GM20431 (cell line): ENCODE results near the gene PRR20B.
"Not testable (repeated sequence)": the region's sequence is repeated elsewhere in the genome, so short reads cannot be mapped to it uniquely, and the experiment has no call there.

ENCODE experiments used
- in situ Hi-C: fragments of 300-500 bp; cut with MseI, MboI; formaldehyde crosslinking; loops from one replicate; pipeline ENCODE4 v1.15.0; 2020; ENCODE audit warnings: low sequenced_read_pairs; ENCODE audit not compliant: unreplicated experiment

Gene PRR20B

DNA sequence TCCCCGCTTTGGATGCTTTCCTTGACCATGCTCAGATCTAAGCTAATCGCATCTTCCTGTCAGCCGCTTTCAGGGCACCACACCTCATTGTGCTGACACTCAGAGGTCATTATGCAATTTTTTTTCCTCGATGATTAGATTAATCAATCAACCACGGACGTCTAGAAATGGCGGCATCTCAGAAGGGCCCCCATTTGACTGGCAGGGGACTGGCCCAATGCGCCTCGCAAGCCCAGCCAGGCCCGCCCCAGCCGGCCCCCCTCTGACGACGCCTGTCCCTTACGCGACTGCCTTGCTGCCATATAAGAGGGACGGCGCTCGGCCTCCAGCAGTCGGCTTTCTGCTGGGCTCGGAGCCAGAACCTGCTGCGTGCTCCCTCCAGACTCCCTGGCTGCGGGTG, at the start of gene PRR20B:
Gene PRR20B, plus strand, starts transcription at position 301 of the 400 bp plus-strand sequence. CDS start 387 bp downstream, outside the sequence.
- in situ Hi-C loops, result not testable (repeated sequence)

DNA sequence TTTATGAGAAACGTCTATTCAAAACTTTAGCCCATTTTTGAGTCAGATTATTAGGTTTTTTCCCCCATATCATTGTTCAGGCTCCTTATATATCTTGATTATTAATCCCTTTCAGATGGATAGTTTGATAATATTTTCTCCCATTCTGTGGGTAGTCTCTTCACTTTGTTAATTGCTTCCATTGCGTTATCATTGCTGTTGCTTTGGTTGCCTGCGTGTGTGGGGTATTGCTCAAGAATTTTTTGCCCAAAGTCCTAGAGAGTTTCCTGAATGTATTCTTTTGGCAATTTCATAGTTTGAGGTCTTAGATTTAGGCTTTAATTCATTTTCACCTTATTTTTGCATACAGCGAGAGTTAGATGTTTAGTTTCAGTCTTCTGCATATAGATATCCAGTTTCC, 32.3 kb upstream of the PRR20B start:
- in situ Hi-C loops, result no loop called here

DNA sequence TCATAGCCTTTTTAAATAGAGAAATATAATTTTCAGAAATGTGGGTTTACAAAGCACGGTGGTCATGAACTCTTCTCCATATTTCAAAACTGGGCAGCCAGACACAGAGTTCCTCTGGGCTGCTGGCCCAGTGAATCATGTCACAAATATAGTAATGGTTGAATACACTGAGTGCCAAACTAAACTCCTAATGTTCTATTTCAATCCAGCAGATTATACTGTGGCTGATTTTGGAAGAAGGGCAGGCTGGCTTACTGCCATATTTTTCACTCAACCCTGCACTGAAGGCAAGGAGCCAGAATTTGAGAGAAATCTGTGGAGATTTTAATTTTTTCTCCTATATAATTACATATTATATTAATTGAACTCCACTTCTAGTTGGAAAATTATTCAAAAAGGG, 23.6 kb upstream of the PRR20B start:
- in situ Hi-C loops, result no loop called here

DNA sequence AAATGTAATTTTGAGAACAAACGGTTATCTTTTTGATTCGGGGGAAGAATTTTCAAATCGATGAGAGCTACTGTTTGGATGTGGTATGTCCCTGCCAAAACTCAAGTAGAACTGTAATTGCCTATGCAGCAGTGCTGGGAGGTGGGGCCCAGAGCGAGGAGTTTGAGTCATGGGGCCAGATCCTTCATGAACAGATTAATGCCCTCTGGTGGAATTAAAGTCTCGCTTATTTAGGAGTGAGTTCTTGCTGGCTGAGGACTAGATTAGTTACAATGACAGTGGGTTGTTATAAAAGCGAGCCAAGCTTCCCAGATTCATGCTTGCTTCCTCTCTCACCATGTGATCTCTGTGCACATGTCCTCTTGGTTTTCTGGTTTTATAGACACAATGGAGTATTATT, 18.4 kb upstream of the PRR20B start:
- in situ Hi-C loops, result no loop called here

DNA sequence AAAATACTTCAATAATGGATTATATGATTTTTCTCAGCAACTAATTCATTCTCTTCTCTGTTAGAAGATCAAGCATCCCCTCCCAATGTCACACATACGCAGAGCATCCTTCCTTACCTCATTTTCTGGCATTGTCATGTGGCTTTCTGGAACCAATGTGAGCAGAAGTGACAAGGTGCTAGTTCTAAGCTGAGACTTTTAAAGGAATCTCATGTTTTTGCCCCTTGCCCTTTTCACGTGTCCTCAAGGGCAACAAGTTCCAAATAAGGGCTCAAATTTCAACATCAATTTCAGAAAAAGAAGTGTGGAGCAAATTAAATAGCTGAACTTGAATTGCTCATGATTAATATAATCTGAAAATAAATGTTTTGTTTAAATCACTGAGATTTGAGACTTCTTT, 11.2 kb upstream of the PRR20B start:
- in situ Hi-C loops, result no loop called here

DNA sequence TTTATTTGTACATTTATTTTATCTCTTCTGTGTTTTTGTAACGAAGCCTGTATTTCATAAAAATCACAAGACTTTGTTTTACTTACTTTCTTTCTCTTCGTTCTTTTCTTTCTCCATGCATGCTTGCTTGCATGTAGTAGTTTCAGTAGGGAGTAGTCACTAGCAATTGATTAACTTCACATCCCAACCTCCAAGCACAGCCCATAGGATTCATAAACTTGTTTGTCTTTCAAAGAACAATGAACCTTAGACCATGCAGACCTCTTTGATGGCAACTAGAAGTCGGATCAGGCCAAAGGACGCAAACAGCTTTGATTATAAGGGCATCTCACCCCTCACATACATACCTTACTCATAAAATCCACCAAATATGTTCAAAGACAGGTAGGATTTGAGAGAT, 9.7 kb upstream of the PRR20B start:
- in situ Hi-C loops, result no loop called here

DNA sequence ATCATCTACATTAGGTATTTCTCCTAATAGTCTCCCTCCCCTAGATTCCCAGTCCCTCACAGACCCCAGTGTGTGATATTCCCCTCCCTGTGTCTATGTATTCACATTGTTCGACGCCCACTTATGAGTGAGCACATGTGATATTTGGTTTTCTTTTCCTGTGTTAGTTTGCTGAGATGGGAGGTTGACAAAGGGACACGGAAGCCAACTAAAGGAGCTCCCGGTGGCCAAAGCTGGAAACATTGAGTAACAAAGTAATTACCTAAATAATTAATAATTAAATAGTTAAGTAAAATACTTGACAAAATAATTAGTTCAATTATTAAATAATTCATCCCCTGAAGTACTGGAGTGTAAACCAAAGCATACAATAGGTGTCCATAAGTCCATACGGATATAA, 8.3 kb upstream of the PRR20B start:
- in situ Hi-C loops, result no loop called here

DNA sequence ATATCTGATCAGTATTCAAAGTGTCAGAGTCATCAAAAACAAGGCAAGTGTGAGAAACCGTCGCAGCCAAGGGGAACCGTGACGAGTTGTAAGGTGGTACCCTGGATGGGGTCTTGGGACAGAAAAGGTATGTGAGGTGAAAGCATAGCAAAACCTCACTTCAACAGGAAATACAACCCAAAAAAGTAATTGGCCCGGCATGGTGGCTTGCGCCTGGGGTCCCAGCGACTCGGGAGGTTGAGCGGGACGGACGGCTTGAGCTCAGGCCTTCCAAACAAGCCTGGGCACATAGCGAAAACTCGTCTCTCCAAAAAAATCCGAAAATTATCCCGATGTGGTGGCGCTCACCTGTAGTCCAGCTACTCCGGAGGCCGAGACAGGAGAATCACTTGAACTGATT, 7.5 kb upstream of the PRR20B start:
- in situ Hi-C loops, result not testable (repeated sequence)

DNA sequence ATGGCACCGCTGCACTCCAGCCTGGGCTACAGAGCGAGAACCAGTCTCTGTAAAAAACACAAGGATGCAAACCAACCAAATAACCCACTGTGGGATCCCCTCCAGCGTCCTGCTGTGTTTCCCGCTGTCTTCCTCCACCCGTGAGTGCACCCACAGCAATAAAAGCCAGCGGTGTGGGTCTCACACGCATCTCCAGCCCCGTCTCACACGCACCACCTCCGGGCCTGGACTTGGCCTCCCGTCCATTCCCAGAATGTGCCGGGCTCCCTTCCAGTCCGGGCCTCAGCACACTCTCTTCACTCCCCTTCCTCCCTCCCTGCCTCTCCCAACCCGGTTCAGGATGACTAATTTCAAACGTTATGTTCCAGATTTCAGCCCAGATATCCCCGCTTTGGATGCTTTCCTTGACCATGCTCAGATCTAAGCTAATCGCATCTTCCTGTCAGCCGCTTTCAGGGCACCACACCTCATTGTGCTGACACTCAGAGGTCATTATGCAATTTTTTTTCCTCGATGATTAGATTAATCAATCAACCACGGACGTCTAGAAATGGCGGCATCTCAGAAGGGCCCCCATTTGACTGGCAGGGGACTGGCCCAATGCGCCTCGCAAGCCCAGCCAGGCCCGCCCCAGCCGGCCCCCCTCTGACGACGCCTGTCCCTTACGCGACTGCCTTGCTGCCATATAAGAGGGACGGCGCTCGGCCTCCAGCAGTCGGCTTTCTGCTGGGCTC, 6.9 kb upstream of the PRR20B start, which contains the start of gene PRR20A:
Gene PRR20A, plus strand, starts transcription at position 684 of the 734 bp plus-strand sequence. CDS start 387 bp downstream, outside the sequence.
- in situ Hi-C loops, result not testable (repeated sequence)

DNA sequence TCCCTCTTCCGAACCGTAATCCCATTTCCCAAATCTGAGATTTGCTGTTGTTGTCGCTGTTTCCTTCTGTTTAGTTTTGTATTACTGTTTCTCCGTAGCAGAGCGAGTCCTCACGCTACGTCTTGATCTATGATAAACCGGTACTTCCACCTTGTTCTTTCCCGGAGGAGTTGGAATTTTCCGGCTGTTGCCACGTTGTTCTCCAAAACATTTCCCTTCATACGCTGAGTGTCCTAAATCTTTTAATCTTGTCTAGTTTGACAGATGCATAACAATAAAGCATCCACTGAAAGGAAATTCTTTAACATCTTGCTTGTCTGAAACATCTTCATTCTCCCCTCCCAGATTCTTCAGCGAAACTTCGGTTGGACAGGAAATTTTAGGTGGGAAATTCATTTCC, 818 bp downstream of the PRR20B start:
- in situ Hi-C loops, result not testable (repeated sequence)

DNA sequence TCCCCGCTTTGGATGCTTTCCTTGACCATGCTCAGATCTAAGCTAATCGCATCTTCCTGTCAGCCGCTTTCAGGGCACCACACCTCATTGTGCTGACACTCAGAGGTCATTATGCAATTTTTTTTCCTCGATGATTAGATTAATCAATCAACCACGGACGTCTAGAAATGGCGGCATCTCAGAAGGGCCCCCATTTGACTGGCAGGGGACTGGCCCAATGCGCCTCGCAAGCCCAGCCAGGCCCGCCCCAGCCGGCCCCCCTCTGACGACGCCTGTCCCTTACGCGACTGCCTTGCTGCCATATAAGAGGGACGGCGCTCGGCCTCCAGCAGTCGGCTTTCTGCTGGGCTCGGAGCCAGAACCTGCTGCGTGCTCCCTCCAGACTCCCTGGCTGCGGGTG, 6.5 kb downstream of the PRR20B start, which contains the start of gene PRR20C:
Gene PRR20C, plus strand, starts transcription at position 301 of the 400 bp plus-strand sequence. CDS start 387 bp downstream, outside the sequence.
- in situ Hi-C loops, result not testable (repeated sequence)

DNA sequence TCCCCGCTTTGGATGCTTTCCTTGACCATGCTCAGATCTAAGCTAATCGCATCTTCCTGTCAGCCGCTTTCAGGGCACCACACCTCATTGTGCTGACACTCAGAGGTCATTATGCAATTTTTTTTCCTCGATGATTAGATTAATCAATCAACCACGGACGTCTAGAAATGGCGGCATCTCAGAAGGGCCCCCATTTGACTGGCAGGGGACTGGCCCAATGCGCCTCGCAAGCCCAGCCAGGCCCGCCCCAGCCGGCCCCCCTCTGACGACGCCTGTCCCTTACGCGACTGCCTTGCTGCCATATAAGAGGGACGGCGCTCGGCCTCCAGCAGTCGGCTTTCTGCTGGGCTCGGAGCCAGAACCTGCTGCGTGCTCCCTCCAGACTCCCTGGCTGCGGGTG, 13.0 kb downstream of the PRR20B start, which contains the start of gene PRR20D:
Gene PRR20D, plus strand, starts transcription at position 301 of the 400 bp plus-strand sequence. CDS start 387 bp downstream, outside the sequence.
- in situ Hi-C loops, result not testable (repeated sequence)

DNA sequence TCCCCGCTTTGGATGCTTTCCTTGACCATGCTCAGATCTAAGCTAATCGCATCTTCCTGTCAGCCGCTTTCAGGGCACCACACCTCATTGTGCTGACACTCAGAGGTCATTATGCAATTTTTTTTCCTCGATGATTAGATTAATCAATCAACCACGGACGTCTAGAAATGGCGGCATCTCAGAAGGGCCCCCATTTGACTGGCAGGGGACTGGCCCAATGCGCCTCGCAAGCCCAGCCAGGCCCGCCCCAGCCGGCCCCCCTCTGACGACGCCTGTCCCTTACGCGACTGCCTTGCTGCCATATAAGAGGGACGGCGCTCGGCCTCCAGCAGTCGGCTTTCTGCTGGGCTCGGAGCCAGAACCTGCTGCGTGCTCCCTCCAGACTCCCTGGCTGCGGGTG, 19.6 kb downstream of the PRR20B start, which contains the start of gene PRR20E:
Gene PRR20E, plus strand, starts transcription at position 301 of the 400 bp plus-strand sequence. CDS start 387 bp downstream, outside the sequence.
- in situ Hi-C loops, result not testable (repeated sequence)

DNA sequence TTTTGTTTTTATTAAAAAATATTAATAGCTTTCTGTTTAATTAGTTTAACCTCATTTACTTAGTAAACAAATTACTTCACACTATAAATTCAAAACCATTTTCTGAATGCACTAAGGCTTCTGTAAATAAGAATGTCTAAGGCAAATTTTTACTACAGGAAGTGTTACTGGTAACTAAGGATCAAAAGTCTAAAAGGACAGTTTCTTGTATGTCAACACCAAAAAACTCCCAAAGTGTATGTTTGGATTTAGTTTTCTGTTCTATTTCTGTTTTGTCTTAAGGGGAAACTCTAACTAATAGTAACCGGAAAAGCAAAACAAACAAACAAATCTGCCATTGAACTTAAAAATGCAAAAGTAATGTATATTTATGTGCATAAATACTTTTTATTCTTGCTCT, 44.4 kb downstream of the PRR20B start:
- in situ Hi-C loops, result no loop called here
